ENCODE measurements around the gene SPATA45. TPM values are rescaled to one million over a fixed set of nuclear protein-coding genes. Genes with fewer than 3 reads are reported as not detected.
"Not testable (repeated sequence)": the region's sequence is repeated elsewhere in the genome, so short reads cannot be mapped to it uniquely, and the experiment has no call there.

Gene SPATA45
- total and polyA plus RNA-seq, 8 donors, result 0.34 to 0.89 (median 0.50) TPM; not detected in 2

- DNase-seq, result no peak
- H3K9me3 ChIP-seq, result no peaks in the 10 kb centered on the region
- no peak for ATAC-seq
- no peak for TF ChIP-seq CTCF (IDR thresholded peaks at IDR 0.05)
- no peaks in the 10 kb centered on the region for H3K4me1 ChIP-seq
- intact Hi-C loops (cut with DNase I), result no loop called here
- no peaks in the 10 kb centered on the region for H3K27me3 ChIP-seq
- peaks cover 0 to 79% of the 10 kb centered on the region in 2 donors for H3K36me3 ChIP-seq
- H3K4me3 ChIP-seq, result no peak overlapping the region
- no peak overlapping the region for H3K27ac ChIP-seq
These were observed 26.1 kb upstream of the SPATA45 start for GRCh38 chr1:212873518-212873917.

DNA sequence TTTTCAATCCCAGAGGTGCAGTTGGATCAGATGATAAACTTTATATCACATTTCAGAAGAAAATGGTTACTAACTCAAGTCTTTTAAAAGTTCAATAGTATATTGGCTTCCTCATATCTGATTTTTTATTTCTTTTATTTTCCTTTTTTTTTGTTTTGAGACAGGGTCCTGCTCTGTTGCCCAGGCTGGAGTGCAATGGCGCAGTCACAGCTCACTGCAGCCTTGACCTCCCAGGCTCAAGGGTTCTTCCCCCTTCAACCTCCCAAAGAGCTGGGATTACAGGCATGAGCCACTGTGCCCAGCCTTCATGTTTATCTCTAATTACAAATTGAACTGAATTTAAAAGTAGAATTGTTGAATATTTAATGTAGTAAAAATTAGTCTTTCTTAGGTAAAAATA lies 24.5 kb upstream of the SPATA45 start:
- peaks cover 0 to 71% of the 10 kb centered on the region in 2 donors for H3K36me3 ChIP-seq
- no peaks in the 10 kb centered on the region for H3K27me3 ChIP-seq
- no peak for TF ChIP-seq CTCF (IDR thresholded peaks at IDR 0.05)
- H3K4me3 ChIP-seq, result no peak overlapping the region
- ATAC-seq (no peak), DNase-seq (no peak)
- intact Hi-C loops (cut with DNase I), result no loop called here
- H3K27ac ChIP-seq, result no peak overlapping the region
- H3K9me3 ChIP-seq, result no peaks in the 10 kb centered on the region
- no peaks in the 10 kb centered on the region for H3K4me1 ChIP-seq

- intact Hi-C loops (cut with DNase I), result no loop called here
- no peak for TF ChIP-seq CTCF (IDR thresholded peaks at IDR 0.05)
- no peak for ATAC-seq
These were observed 19.7 kb upstream of the SPATA45 start for GRCh38 chr1:212867192-212867591.

GRCh38 chr1:212864201-212864600 lies 16.8 kb upstream of the SPATA45 start:
- no peak for DNase-seq
- H3K27ac ChIP-seq, result no peak overlapping the region
- intact Hi-C loops (cut with DNase I), result no loop called here

More at GRCh38 chr1:212867192-212867591, 19.7 kb upstream of the SPATA45 start:
- Histone ChIP-seq H3K27ac (no peak overlapping the region), H3K9me3 (no peaks in the 10 kb centered on the region), H3K27me3 (no peaks in the 10 kb centered on the region), H3K4me3 (no peak overlapping the region), H3K4me1 (peaks cover 0 to 4% of the 10 kb centered on the region in 2 donors), H3K36me3 (peaks cover 0 to 41% of the 10 kb centered on the region in 2 donors)
- no peak for DNase-seq

DNA sequence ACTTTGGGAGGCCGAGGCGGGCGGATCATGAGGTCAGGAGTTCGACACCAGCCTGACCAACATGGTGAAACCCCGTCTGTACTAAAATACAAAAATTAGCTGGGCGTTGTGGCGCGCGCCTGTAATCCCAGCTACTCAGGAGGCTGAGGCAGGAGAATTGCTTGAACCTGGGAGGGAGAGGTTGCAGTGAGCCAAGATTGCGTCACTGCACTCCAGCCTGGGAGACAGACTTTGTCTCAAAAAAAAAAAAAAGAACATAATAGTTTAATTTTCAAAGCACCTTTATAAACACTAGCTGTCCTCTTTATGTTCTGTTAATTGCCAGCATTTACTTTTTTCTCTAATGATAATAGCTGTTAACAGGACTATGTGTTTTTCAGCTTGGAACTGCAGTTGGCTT lies 15.9 kb upstream of the SPATA45 start:
- not testable (repeated sequence) for ATAC-seq
- Histone ChIP-seq H3K36me3 (peaks cover 0 to 24% of the 10 kb centered on the region in 2 donors), H3K4me1 (peaks cover 11 to 40% of the 10 kb centered on the region in 2 donors)

More at GRCh38 chr1:212864201-212864600, 16.8 kb upstream of the SPATA45 start:
- peak; percentile 53 for ATAC-seq
- Histone ChIP-seq H3K9me3 (no peaks in the 10 kb centered on the region), H3K4me1 (peaks cover 11 to 33% of the 10 kb centered on the region in 2 donors), H3K4me3 (no peak overlapping the region), H3K27me3 (no peaks in the 10 kb centered on the region), H3K36me3 (peaks cover 0 to 32% of the 10 kb centered on the region in 2 donors)
- TF ChIP-seq CTCF (IDR thresholded peaks at IDR 0.05), result no peak

DNA sequence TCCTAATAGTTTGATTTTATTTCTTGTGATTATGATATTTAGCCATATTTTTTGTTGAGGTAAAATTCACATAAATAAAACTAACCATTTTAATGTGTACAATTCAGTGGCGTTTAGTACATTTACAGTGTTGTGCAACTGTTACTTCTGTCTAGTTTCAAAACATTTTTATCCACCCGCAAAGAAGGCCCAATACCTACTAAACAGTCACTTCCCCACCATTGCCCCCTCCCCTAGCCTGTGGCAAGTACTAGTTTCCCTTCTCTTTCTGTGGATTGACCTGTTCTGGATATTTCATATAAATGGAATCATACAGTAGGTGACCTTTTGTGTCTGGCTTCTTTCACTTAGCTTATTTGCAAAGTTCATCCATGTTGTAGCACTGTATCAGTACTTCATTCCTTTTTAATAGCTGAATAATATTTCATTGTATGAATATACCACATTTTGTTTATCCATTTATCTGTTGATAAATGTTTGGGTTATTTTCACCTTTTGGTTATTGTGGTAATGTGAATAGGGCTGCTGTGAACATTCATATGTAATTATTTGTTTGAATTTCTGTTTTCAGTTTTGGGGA lies 14.8 kb upstream of the SPATA45 start:
- H3K4me3 ChIP-seq, result no peak overlapping the region
- ATAC-seq (no peak), DNase-seq (no peak)
- H3K27me3 ChIP-seq, result no peaks in the 10 kb centered on the region
- H3K4me1 ChIP-seq, result peaks cover 11 to 44% of the 10 kb centered on the region in 2 donors
- TF ChIP-seq CTCF (IDR thresholded peaks at IDR 0.05), result no peak
- peaks cover 0 to 18% of the 10 kb centered on the region in 2 donors for H3K36me3 ChIP-seq
- intact Hi-C loops (cut with DNase I), result no loop called here
- H3K9me3 ChIP-seq, result no peaks in the 10 kb centered on the region
- peak overlapping the region in 1 of 2 donors; percentile 43 for H3K27ac ChIP-seq

More for the DNA sequence above, 15.9 kb upstream of the SPATA45 start:
- DNase-seq; H3K27ac ChIP-seq; H3K4me3 ChIP-seq; intact Hi-C loops (cut with DNase I); H3K27me3 ChIP-seq; H3K9me3 ChIP-seq: not testable (repeated sequence)
